ENCODE measurements around the gene ZNF740. TPM values are rescaled to one million over a fixed set of nuclear protein-coding genes. Genes with fewer than 3 reads are reported as not detected.
"Not testable (repeated sequence)": the region's sequence is repeated elsewhere in the genome, so short reads cannot be mapped to it uniquely, and the experiment has no call there.

ZNF740 gene
- total RNA-seq, 1 donor from 2014 or later = 59.6 TPM

DNA sequence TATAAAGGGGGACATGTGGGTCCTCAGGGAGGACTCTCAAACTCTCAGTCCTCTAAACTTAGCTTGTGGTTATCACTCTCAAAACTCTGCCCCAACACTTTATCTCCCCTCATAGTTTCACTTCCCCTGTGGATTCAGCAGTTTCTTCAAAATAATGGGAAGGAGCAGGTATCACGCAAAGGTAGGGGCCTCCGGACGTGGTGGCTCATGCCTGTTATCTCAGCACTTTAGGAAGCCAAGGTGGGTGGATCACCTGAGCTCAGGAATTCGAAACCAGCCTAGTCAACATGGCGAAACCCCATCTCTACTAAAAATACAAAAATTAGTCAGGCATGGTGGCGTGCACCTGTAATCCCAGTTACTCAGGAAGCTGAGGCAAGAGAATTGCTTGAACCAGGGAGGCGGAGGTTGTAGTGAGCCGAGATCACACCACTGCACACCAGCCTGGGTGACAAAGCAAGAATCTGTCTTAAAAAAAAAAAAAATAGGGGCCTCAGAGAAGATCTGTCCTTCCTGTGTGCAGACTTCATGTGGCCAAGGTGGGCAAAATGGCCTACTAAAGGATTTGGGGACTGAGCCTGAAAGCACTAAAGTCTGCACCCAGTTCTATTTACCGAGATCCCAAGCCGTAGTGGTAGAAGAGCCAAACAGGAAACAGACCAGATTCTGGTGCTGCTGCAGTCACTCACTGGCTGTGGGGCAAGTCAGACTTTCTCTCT is 20.1 kb downstream of the ZNF740 start:
- no peak for DNase-seq (ENCODE audit: low read depth, low spot score)
- peaks cover 45% of the 10 kb centered on the region for H3K27me3 Mint-ChIP-seq (ENCODE audit: low read depth)
- H3K36me3 Mint-ChIP-seq (ENCODE audit: low read depth) = no peaks in the 10 kb centered on the region
- H3K27ac Mint-ChIP-seq (ENCODE audit: unreplicated experiment) = no peak overlapping the region
- no peak overlapping the region for H3K4me3 Mint-ChIP-seq
- TF ChIP-seq, protein P1, sequence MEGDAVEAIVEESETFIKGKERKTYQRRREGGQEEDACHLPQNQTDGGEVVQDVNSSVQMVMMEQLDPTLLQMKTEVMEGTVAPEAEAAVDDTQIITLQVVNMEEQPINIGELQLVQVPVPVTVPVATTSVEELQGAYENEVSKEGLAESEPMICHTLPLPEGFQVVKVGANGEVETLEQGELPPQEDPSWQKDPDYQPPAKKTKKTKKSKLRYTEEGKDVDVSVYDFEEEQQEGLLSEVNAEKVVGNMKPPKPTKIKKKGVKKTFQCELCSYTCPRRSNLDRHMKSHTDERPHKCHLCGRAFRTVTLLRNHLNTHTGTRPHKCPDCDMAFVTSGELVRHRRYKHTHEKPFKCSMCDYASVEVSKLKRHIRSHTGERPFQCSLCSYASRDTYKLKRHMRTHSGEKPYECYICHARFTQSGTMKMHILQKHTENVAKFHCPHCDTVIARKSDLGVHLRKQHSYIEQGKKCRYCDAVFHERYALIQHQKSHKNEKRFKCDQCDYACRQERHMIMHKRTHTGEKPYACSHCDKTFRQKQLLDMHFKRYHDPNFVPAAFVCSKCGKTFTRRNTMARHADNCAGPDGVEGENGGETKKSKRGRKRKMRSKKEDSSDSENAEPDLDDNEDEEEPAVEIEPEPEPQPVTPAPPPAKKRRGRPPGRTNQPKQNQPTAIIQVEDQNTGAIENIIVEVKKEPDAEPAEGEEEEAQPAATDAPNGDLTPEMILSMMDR (conservative IDR thresholded peaks at IDR 0.05) = no peak
- peaks cover 10% of the 10 kb centered on the region for H3K4me1 Mint-ChIP-seq
- no peaks in the 10 kb centered on the region for H3K9me3 Mint-ChIP-seq

- TF ChIP-seq, protein P1 (conservative IDR thresholded peaks at IDR 0.05) = no peak
- Mint-ChIP-seq H3K9me3 (no peaks in the 10 kb centered on the region), H3K27ac (ENCODE audit: unreplicated experiment) (no peak overlapping the region), H3K4me1 (peaks cover 10% of the 10 kb centered on the region), H3K4me3 (no peak overlapping the region), H3K27me3 (ENCODE audit: low read depth) (peaks cover 40% of the 10 kb centered on the region), H3K36me3 (ENCODE audit: low read depth) (no peaks in the 10 kb centered on the region)
- DNase-seq (ENCODE audit: low read depth, low spot score) = no peak
Observed at GRCh38 chr12:53201177-53201541, 20.6 kb downstream of the ZNF740 start.

DNA sequence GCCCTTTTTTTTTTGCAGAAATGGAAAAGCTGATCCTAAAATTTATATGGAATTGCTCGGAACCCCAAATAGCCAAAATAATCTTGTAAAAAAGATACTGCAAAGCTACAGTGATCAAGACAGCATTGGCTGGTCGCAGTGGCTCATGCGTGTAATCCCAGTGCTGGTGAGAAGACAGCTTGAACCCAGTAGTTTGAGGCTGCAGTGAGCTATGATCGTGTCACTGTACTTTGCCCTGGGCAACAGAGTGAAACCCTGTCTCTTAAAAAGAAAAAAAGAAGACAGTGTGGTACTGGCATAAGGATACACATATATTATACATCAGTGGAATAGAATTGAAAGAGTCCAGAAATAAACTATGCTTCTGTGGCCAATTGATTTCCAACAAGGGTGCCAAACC is 21.1 kb downstream of the ZNF740 start:
- no peak for DNase-seq (ENCODE audit: low read depth, low spot score)
- H3K27me3 Mint-ChIP-seq (ENCODE audit: low read depth) = peaks cover 36% of the 10 kb centered on the region
- H3K27ac Mint-ChIP-seq (ENCODE audit: unreplicated experiment) = no peak overlapping the region
- no peaks in the 10 kb centered on the region for H3K36me3 Mint-ChIP-seq (ENCODE audit: low read depth)
- no peak overlapping the region for H3K4me3 Mint-ChIP-seq
- H3K9me3 Mint-ChIP-seq = no peaks in the 10 kb centered on the region
- H3K4me1 Mint-ChIP-seq = peaks cover 10% of the 10 kb centered on the region
- TF ChIP-seq, protein P1 (conservative IDR thresholded peaks at IDR 0.05) = no peak

- H3K27me3 Mint-ChIP-seq (ENCODE audit: low read depth) = peaks cover 33% of the 10 kb centered on the region
- DNase-seq (ENCODE audit: low read depth, low spot score); H3K27ac Mint-ChIP-seq (ENCODE audit: unreplicated experiment); H3K4me1 Mint-ChIP-seq; H3K4me3 Mint-ChIP-seq; H3K36me3 Mint-ChIP-seq (ENCODE audit: low read depth); H3K9me3 Mint-ChIP-seq: not testable (repeated sequence)
Observed at GRCh38 chr12:53202316-53202715, 21.8 kb downstream of the ZNF740 start.

- H3K4me3 Mint-ChIP-seq = no peak overlapping the region
- no peak for DNase-seq (ENCODE audit: low read depth, low spot score)
- TF ChIP-seq, protein P1 (conservative IDR thresholded peaks at IDR 0.05) = no peak
- no peak overlapping the region for H3K27ac Mint-ChIP-seq (ENCODE audit: unreplicated experiment)
- peaks cover 17% of the 10 kb centered on the region for H3K4me1 Mint-ChIP-seq
- no peaks in the 10 kb centered on the region for H3K9me3 Mint-ChIP-seq
- H3K36me3 Mint-ChIP-seq (ENCODE audit: low read depth) = no peaks in the 10 kb centered on the region
- H3K27me3 Mint-ChIP-seq (ENCODE audit: low read depth) = peaks cover 18% of the 10 kb centered on the region
Observed at GRCh38 chr12:53204351-53204750, 23.8 kb downstream of the ZNF740 start.

GRCh38 chr12:53205747-53206419 is 25.4 kb downstream of the ZNF740 start:
- no peaks in the 10 kb centered on the region for H3K36me3 Mint-ChIP-seq (ENCODE audit: low read depth)
- H3K4me1 Mint-ChIP-seq = peaks cover 17% of the 10 kb centered on the region
- H3K27ac Mint-ChIP-seq (ENCODE audit: unreplicated experiment) = no peak overlapping the region
- TF ChIP-seq, protein P1 (conservative IDR thresholded peaks at IDR 0.05) = no peak
- no peak for DNase-seq (ENCODE audit: low read depth, low spot score)
- no peaks in the 10 kb centered on the region for H3K9me3 Mint-ChIP-seq
- peaks cover 12% of the 10 kb centered on the region for H3K27me3 Mint-ChIP-seq (ENCODE audit: low read depth)
- H3K4me3 Mint-ChIP-seq = no peak overlapping the region

Measured in neural crest cell (in vitro differentiated cells).